Activated CD4-positive, alpha-beta T cell treated with anti-CD3 and anti-CD28 coated beads, Interleukin-2, Interleukin-4, amounts not matched to agents 100 ng/mL and 50 ng/mL, durations not matched to agents 16 hours and 8 hours (primary cell): ENCODE measurements around the gene CD200R1.

ENCODE experiments used
- DNase-seq: peaks from one replicate; pipeline ENCODE4 v3.0.0-alpha.2; 2020; ENCODE audit warnings: low spot score

The CD200R1 gene

GRCh38 chr3:112974894-112975293 lies at the start of gene CD200R1:
Gene CD200R1, minus strand, starts transcription at chr3:112975103. Its CDS starts 246 bp downstream, at chr3:112974857.
- peak; percentile 45 for DNase-seq

DNA sequence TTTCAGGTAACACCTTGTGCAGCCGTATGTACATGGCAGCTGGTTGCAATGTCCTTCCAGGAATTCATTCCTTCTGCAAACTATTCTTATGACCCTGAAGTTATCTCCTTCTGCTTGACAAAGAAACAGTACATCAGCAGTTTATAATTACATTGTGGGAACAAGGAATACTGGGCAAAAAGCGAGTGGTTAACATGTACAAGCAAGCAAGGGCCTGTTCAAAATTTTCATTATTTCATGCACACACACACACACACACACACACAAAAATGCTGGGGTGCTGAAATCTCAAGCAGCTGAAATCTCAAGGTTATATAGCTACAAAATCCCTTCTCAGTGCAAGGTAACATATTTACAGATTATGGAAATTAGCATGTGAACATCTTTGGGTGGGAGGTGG lies 46.6 kb upstream of the CD200R1 start:
- DNase-seq: no peak

GRCh38 chr3:113019182-113020137 lies 44.6 kb upstream of the CD200R1 start:
- DNase-seq: peak; percentile 92

- no peak for DNase-seq
These were observed 43.8 kb upstream of the CD200R1 start for GRCh38 chr3:113018536-113019181.

DNA sequence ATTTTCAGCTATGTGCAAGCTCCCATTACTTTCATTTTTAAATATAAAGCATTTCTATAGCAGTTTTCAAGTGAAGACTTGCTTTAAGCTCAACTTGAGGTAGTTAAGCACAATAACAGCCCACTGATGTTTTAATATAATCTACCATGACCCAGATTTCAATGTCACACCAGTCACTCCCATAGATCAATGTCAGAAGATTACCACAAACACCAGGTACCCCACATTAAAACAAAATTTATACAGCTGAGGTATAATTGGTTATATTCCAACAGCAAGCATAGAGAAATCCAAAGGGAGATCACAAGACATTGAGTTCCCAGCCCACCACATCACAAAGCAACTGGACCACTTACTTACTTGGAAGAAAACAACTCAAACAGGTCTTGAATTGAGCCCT lies 38.7 kb upstream of the CD200R1 start:
- no peak for DNase-seq

DNA sequence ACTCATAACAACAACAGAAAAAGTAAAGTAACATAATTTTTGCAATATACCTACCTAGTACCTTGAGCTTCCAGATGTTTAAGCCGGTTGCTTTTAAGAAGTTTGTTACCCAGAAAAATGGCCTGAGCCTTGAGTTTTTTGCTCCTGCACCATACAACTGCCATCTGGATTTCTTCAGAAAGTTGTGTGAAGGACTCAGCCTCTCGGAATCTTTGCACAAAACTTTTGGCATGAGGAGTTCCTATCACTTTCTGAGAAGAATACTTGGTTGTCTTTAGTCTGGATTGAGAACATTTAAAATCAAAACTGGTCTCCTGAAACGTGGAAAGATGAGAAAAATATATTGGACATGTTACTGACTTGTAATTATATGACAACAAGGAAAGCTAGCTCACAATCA lies 33.2 kb upstream of the CD200R1 start:
- no peak for DNase-seq

- no peak for DNase-seq
These were observed 31.6 kb upstream of the CD200R1 start for GRCh38 chr3:113006359-113007056.

DNA sequence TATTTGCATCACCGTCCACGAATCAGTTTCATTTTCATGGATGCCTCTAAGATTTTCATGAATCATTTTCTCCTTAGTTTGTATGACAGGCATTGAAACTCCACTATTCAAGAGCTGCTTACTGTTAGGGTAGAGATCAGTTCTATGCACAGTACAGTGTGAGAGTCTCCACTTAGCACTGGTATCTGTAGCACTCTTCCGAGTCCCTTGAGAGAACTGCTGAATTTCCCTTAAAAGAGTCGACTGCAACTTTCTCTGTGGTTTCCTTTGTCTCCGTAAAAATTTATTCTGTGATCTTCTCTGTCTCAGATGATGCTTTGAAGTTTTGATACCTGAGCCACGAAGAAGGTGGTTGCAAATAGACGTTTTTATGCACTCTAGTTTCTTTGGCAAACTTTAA lies 30.7 kb upstream of the CD200R1 start:
- DNase-seq: peak; percentile 57

DNA sequence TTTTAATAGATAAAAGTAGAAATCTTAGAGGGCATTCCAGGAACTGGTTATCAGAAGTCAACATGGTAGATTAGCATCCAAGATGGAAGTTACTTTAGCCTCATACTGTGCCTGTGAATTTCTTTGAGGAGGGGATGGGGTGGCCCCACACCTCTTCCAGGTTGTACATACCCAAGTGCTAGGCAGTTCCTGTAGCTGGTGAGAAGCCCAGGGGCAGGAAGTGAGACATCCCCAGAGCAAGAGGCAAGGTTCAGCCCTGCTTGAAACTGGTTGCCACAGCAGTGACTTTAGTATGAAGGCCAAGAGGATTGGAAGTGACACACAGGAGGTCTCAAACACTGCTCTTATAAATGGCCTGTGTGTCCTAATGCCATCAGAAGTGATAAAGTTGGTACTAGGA lies 27.8 kb upstream of the CD200R1 start:
- peak; percentile 55 for DNase-seq

- no peak for DNase-seq
These were observed 27.1 kb upstream of the CD200R1 start for GRCh38 chr3:113002037-113002436.

GRCh38 chr3:113000691-113001090 lies 25.8 kb upstream of the CD200R1 start:
- no peak for DNase-seq

GRCh38 chr3:112995800-112996199 lies 20.9 kb upstream of the CD200R1 start:
- no peak for DNase-seq

DNA sequence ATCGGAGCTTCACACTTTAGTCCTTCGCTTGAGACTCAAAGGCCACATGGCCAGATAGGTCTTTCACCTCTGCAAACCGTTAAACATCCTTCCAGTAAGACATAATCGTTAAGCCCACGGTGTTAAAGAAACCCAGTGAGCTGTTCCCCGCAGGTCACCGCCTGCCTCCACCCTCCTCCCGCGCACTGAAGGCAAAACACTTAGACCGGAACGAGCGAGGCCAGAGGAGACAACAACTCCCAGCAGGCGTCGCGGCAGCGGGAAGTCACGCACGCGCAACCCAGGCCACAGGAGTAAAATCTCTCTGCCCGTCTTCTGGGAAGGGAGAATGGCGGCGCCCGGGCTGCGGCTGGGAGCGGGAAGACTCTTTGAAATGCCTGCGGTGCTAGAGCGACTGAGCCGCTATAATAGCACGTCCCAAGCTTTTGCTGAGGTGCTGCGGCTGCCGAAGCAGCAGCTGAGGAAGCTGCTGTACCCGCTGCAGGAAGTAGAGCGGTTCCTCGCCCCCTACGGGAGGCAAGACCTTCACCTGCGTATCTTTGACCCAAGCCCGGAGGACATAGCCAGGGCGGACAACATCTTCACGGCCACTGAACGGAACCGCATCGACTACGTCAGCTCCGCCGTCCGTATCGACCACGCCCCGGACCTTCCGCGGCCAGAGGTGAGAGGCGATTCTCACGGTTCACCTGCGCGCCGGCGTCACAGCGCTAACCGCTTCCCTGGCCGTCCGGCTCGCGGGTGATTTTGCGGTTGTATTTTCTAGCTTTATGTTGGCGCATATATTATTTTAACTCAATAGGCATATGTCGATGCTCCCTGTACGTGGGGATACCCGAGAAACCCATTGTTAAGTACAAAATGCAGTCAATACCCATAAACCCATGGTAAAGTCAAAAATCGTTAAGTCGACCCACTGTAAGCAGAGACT lies 16.0 kb upstream of the CD200R1 start, which contains the start of gene GTPBP8:
GTPBP8 (plus strand) TSS at position 313 of the 931 bp plus-strand sequence; CDS start at position 329, 16 bp downstream.
- DNase-seq: peak; percentile 92

GRCh38 chr3:112987710-112988334 lies 12.9 kb upstream of the CD200R1 start:
- no peak for DNase-seq

GRCh38 chr3:112984485-112984884 lies 9.6 kb upstream of the CD200R1 start:
- no peak for DNase-seq

DNA sequence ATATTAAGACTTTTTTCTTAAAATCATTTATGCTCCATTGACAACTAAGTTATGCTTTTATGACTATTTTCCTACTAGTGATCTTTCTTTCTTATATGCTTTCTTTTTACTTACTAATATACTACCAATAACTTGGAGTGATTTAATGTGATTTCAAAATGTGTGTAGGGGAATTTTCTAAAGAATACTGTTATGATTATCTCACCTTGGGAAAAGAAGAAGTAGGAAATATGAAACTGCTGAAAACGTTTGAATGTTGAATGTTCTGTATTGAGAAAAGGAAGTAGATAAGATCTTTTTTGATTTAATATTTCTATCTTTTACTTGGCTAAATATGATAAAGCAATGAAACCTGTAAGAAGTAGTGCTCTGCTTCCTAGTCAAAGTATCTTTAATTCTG lies 7.8 kb upstream of the CD200R1 start:
- no peak for DNase-seq

GRCh38 chr3:112980080-112980479 lies 5.2 kb upstream of the CD200R1 start:
- no peak for DNase-seq

DNA sequence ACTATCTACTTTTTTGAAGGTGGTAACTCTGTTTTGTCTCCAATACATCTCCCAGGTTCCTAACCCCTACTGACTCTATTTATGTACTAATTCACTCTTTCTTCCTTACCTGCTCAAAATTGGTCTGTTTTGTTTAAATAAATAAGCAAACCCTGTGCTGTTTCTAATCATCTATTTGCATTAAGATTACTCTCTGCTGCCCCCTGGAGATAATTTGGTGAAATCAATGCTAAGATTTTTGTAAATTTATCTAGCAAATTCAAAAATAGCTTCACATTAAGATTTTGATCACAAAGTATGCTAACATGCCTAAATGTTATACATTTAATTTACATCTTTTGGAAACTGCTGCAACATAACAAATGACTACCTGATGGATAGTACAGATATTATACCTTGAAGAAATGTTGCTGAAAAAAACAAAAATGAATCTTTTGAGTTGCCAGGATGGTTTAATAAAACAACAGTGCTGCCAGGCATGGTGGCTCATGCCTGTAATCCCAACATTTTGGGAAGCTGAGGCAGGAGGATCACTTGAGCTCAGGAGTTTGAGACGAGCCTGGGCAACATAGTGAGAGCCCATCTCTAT lies 4.4 kb upstream of the CD200R1 start:
- peak; percentile 55 for DNase-seq

GRCh38 chr3:112976953-112977352 lies 2.0 kb upstream of the CD200R1 start:
- DNase-seq: no peak

DNA sequence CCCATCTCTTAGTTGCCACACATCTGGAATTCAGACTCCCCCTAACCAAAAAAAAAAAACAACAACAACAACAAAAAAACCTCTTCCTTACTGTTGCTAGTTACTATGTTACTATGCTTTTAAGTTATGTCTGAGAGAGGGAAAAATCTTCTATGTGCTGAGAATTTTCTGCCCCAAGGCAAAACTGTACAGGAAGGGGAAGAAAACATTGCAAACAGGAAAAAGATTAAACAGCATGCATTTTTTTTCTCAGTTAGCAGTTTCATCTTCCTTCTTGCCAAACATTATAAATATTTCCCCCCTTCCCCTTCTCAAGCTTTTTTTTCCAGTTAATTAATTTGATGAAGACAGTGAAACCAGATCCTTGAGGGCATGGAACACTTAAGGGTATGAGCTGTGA lies 1.1 kb upstream of the CD200R1 start:
- DNase-seq: no peak

DNA sequence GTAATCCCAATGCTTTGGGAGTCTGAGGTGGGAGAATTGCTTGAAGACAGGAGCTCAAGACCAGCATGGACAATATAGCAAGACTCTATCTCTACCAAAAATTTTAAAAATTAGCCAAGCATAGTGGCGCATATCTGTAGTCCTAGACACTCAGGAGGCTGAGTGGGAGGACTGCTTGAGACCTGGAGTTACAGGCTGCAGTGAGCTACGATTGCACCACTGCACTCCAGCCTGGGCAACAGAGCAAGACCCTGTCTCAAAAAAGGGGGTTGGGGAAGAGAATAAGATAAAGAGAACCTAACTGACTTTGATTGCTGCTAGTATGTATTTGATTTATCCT lies 755 bp downstream of the CD200R1 start:
- DNase-seq: no peak
